ENCODE measurements around the gene PDE3A.
"Not testable (repeated sequence)": the region's sequence is repeated elsewhere in the genome, so short reads cannot be mapped to it uniquely, and the experiment has no call there.

GRCh38 chr12:20330826-20331505, 37.4 kb upstream of the PDE3A start:
- TF ChIP-seq CTCF (conservative IDR thresholded peaks at IDR 0.05; ENCODE audit: low read length); EZH2phosphoT487 (IDR thresholded peaks at IDR 0.05; ENCODE audit: borderline replicate concordance, low read depth, low read length): not testable (repeated sequence)
